Measurements from ENCODE around the gene PRDM9.
A peak's percentile ranks its signal among the peaks of the same experiment; 100 is the strongest.
"Not testable (repeated sequence)": the region's sequence is repeated elsewhere in the genome, so short reads cannot be mapped to it uniquely, and the experiment has no call there.

The PRDM9 gene

GRCh38 chr5:23507278-23507685 is at the start of gene PRDM9:
Gene PRDM9, plus strand, starts transcription at chr5:23507609. Its CDS starts 1,425 bp downstream, at chr5:23509034.
- DNase-seq (ENCODE audit: insufficient read length, low spot score) (no peak), FAIRE-seq (no peak)
- no peak for TF ChIP-seq POLR2A (IDR thresholded peaks at IDR 0.05; ENCODE audit: low read depth, low read length)

DNA sequence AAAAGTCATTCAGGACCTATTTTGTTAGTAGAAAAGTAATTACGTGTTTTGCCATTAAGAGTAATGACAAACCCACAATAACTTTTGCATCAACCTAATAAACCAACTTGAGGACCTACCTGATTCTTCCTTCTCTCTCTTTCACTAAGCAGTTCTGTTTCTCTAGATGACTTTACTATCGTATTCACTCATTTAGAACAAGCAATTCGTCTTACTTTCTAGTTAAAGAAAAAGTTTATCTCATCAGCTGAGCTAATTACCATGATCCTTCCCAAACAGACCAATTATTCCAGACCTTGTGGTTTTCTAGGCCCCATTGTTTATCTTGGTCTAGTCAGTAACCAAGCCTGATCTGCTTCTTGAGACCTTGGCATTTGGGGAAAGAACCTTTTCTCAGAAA is 49.6 kb upstream of the PRDM9 start:
- no peak for TF ChIP-seq POLR2A (IDR thresholded peaks at IDR 0.05; ENCODE audit: low read depth, low read length)
- no peak for FAIRE-seq
- no peak for DNase-seq (ENCODE audit: insufficient read length, low spot score)

DNA sequence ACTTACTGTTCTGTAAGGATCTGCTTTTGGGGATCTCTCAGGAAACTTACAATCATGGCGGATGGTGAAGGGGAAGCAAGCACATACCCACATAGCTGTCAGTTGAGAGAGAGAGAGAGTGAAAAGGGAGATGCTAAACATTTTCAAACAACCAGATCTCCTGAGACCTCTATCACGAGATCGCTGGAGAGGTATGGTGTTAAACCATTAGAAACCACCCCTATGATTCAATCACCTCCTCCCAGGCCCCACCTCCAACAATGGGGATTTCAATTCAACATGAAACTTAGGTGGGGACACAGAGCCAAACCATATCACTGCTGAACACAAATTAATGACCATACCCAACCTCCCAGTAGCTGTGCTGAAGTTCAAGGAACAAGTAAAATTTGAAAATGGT is 48.2 kb upstream of the PRDM9 start:
- TF ChIP-seq POLR2A (IDR thresholded peaks at IDR 0.05; ENCODE audit: low read depth, low read length), result no peak
- FAIRE-seq (no peak), DNase-seq (ENCODE audit: insufficient read length, low spot score) (no peak)

GRCh38 chr5:23461576-23461975 is 45.8 kb upstream of the PRDM9 start:
- no peak for DNase-seq (ENCODE audit: insufficient read length, low spot score)
- TF ChIP-seq POLR2A (IDR thresholded peaks at IDR 0.05; ENCODE audit: low read depth, low read length), result no peak
- no peak for FAIRE-seq

GRCh38 chr5:23466401-23466912 is 41.0 kb upstream of the PRDM9 start:
- TF ChIP-seq POLR2A (IDR thresholded peaks at IDR 0.05; ENCODE audit: low read depth, low read length), result no peak
- DNase-seq (ENCODE audit: insufficient read length, low spot score), result peak; percentile 8
- FAIRE-seq, result peak; percentile 98

- no peak for DNase-seq (ENCODE audit: insufficient read length, low spot score)
- no peak for TF ChIP-seq POLR2A (IDR thresholded peaks at IDR 0.05; ENCODE audit: low read depth, low read length)
- FAIRE-seq, result no peak
Observed at GRCh38 chr5:23468658-23469057, 38.8 kb upstream of the PRDM9 start.

- TF ChIP-seq POLR2A (IDR thresholded peaks at IDR 0.05; ENCODE audit: low read depth, low read length), result no peak
- no peak for FAIRE-seq
Observed at GRCh38 chr5:23473915-23474314, 33.5 kb upstream of the PRDM9 start.

GRCh38 chr5:23474315-23474714 is 33.1 kb upstream of the PRDM9 start:
- TF ChIP-seq POLR2A (IDR thresholded peaks at IDR 0.05; ENCODE audit: low read depth, low read length), result no peak
- DNase-seq (ENCODE audit: insufficient read length, low spot score), result no peak
- peak; percentile 64 for FAIRE-seq

More at GRCh38 chr5:23473915-23474314, 33.5 kb upstream of the PRDM9 start:
- DNase-seq (ENCODE audit: insufficient read length, low spot score), result no peak

DNA sequence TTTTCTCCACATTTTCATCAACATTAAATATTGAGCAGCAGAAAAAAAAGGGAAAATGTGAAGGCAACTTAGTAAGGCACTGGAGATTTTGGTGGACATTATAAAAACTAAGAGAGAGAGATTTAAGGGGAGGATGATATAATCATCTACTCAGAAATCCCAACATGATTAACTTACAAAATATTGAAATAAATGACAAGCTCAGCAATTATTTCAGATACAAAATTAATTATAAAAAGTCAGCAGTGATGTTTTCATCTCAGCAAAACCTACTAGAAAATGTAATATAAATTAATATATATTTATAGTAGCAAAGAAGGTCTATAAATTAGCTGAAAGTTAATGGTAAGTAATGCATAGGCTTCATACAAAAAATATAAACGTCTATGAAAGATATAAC is 30.8 kb upstream of the PRDM9 start:
- FAIRE-seq (no peak), DNase-seq (ENCODE audit: insufficient read length, low spot score) (no peak)
- TF ChIP-seq POLR2A (IDR thresholded peaks at IDR 0.05; ENCODE audit: low read depth, low read length), result no peak

DNA sequence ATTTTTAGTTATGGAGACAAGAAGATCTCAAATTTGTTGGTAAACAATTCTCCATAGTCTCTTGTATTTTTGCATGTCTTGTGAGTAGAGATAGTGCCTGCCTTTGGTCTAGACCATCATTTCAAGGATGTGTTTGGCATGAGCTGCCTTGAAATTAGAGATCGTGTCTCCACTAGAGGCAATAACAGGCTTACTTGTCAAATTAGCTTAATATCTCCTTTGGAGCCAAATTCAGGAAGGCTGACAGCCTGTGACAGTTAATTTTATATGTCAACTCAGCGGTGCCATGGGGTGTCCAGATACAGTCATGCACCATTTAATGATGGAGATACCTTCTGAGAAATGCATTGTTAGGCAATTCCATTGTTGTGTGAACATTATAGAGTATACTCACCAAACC is 24.8 kb upstream of the PRDM9 start:
- TF ChIP-seq POLR2A (IDR thresholded peaks at IDR 0.05; ENCODE audit: low read depth, low read length), result no peak
- DNase-seq (ENCODE audit: insufficient read length, low spot score) (no peak), FAIRE-seq (no peak)

GRCh38 chr5:23483090-23483489 is 24.3 kb upstream of the PRDM9 start:
- FAIRE-seq (no peak), DNase-seq (ENCODE audit: insufficient read length, low spot score) (no peak)
- TF ChIP-seq POLR2A (IDR thresholded peaks at IDR 0.05; ENCODE audit: low read depth, low read length), result no peak

GRCh38 chr5:23484096-23484495 is 23.3 kb upstream of the PRDM9 start:
- TF ChIP-seq POLR2A (IDR thresholded peaks at IDR 0.05; ENCODE audit: low read depth, low read length), result no peak
- FAIRE-seq (peak; percentile 92), DNase-seq (ENCODE audit: insufficient read length, low spot score) (no peak)

DNA sequence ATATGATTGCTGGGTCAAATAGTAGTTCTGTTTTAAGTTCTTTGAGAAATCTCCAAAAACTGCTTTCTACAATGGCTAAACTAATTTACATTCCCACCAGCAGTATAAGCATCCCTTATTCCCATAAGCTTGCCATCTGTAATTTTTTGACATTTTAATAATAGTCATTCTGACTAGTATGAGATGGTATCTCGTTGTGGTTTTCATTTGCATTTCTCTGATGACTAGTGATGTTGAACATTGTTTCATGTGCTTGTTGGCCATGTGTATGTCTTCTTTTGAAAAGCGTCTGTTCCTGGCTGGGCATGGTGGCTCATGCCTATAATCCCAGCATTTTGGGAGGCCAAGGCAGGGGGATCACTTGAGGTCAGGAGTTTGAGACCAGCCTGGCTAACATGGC is 21.2 kb upstream of the PRDM9 start:
- DNase-seq (ENCODE audit: insufficient read length, low spot score); FAIRE-seq: not testable (repeated sequence)

- TF ChIP-seq POLR2A (IDR thresholded peaks at IDR 0.05; ENCODE audit: low read depth, low read length), result no peak
- DNase-seq (ENCODE audit: insufficient read length, low spot score) (no peak), FAIRE-seq (no peak)
Observed at GRCh38 chr5:23490993-23491392, 16.4 kb upstream of the PRDM9 start.

DNA sequence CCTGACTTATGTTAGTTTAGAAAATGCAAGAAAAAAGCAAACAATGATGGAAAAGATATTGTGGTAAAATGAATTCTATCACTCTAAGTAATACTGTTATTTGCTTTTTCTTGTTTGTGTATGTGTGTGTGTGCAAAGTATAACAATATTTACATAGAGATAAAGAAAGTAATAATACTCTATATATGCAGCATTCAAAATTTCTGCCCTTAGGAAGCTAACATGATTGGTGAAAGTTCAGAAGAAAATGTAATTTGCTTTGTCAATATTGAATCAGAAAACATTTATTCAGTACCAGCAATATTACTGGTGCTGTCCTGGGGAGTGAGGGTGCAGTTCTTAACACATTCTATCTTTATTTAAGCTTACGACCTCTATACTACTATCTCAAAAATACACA is 12.9 kb upstream of the PRDM9 start:
- FAIRE-seq (no peak), DNase-seq (ENCODE audit: insufficient read length, low spot score) (no peak)
- no peak for TF ChIP-seq POLR2A (IDR thresholded peaks at IDR 0.05; ENCODE audit: low read depth, low read length)

GRCh38 chr5:23496576-23496975 is 10.8 kb upstream of the PRDM9 start:
- TF ChIP-seq POLR2A (IDR thresholded peaks at IDR 0.05; ENCODE audit: low read depth, low read length), result no peak
- no peak for FAIRE-seq
- DNase-seq (ENCODE audit: insufficient read length, low spot score), result no peak
